NCI-H1048 (cell line): ENCODE results near the gene IQCH.
"Not testable (repeated sequence)": the region's sequence is repeated elsewhere in the genome, so short reads cannot be mapped to it uniquely, and the experiment has no call there.

Experiments used
- DNase-seq: peaks from one replicate; lab custom pipeline; 2025; lab: John Stamatoyannopoulos, UW

The IQCH gene

DNA sequence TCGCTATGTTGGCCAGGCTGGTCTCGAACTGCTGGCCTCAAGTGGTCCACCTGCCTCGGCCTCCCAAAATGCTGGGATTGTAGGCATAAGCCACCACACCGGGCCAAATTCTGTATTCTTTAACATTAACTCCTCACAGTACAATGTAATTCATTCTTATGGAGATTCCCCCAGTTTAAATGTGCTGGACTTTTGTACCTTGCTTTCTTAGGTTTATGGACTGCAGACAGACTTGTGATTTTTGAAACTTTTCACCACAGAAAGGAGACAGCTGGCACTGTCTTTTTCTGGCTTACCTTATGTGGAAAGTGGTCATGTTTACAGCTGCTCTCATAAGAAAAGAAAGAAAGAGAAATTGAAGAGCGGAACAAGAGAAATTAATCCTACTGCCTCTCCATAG lies 103.8 kb downstream of the IQCH start:
- no peak for DNase-seq

DNA sequence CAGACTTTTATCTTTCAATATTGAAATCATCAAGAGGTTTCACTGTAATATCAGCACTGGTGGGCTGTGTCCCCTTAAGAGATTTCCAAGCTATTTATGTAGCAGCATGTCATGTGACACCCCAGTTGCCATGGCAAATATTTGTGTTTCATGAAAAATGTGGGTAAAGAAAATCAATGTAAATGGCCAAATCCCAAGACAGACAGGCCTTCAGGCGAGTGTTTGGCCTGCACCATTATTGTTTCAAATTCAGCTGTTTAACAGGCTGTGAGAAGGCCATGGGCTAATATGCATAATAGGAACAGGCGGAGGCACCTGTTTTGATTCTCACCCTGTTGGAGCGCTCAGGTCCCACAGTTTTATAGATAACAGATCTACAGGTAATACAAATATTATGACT lies 104.2 kb downstream of the IQCH start:
- DNase-seq: no peak

DNA sequence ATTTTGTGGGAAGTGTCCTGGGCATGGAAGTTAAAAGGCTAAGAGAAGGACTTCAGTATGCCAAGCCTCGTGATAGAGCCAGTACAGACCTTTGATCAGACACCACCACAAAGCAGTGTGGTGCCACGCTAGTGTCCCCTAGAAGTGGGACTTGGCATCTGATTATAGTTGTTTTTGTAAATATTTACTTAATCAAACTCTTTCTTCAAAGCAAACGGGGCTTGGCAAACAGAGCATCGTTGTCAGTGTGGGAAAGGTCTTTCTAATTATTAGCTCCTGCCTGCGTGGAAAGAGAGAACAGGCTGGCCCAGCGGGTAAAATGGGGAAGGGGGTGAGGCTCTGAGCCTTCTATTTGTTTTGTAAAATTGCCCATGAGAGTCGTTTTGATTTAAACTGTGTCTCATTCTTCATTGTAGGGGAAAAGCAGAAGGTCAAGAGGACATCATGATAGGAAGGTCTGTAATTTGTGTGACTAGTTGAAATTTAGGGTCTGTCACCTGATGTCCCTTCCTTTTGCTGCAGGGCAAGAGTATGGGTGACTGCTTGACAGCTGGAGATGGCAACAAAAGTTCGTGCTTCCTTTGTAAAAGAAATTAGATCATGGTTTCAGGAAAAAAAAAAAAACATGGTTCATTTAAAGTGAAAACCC lies 105.0 kb downstream of the IQCH start:
- no peak for DNase-seq

DNA sequence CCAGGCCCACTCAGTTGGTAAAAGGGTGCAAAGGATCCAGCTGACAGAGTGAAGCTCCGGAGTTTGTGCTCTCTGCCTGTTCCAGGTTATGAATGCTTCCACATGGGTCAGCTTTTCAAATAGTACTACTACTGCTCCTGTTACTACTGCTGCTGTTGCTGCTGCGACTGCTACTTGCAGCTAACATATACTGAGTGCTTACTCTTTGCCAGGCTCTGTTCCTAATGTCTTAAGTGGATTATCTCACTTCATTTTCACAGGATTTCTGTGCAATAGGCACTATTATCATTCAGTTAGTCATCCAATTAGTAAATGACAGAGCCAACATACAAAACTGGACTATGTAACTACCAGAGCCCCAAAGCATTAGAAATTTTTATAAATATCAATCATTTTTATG lies 106.5 kb downstream of the IQCH start:
- no peak for DNase-seq

DNA sequence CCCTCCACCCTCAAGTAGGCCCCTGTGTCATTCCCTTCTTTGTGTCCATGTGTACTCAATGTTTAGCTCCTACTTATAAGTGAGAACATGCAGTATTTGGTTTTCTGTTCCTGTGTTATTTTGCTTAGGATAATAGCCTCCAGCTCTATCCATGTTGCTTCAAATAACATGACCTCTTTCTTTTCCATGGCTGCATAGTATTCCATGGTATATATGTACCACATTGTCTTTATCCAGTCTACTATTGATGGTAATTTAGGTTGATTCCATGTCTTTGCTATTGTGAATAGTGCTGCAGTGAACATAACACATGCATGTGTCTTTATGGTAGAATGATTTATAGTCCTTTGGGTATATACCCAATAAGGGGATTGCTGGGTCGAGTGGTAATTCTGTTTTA lies 109.1 kb downstream of the IQCH start:
- not testable (repeated sequence) for DNase-seq

DNA sequence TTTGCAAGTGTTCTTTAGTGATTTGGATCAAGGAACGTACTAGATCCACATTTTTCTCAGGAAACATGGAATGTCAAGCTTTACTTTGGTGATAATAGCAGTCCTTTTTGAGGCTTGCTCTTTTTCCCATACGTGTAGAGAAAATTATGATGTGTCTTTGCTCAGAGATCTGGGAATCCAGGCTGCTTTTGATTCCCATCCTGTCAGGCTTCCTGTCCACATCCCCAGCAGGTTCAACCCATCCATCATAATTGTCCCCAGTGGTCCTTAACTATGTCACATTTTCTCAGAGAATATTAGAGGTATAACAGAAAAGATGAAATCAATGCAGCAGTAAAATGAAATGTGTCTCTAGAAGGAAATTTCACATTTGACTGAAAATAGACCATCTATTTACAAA lies 111.4 kb downstream of the IQCH start:
- DNase-seq: no peak

DNA sequence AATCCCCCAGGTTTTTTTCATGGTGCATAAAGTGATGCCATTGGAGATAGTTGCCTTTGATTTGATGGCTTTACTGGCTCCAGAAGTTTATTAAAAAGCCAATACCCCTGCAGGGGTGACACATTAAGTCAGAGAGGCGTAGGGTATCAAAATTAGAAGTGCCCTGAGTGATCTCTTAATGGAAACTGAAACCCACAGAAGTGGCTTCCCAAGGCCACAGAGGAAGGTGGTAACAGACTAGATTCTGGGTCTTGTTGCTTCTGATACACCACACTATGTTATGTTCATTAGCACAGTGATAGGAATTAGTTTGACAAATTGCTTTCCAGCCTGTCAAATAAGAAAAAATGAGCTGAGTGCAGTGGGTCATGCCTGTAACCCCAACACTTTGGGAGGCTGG lies 112.3 kb downstream of the IQCH start:
- no peak for DNase-seq

DNA sequence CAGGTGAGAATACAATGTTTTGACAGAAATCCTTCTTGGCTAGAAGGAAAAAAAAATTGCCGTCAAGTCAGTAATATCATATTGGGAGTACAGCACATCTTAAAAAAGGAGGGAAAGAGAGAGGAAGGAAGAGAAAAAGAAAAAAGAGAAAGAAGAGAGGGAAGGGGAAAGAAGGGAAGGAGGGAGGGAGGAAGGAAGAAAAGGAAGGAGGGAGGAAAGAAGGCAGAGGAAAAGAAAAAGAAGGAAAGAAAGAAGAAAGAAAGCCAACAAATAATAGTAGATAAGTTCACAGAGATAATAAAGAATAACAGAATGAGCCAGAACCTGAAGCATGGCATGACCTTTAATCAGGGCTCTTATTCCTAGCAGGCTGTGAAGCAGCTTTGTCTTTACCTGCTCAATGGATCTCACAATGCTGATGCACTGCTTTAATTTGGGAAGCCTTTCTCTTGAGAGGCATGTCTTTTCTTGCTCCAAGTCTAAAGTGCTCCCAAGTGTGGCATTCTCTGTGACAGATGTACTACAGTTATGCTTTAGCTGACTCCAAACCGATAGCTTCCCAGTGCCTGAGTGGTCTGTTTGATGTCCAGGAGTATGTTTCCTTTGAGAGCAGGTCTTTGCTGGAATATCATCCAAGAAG lies 114.9 kb downstream of the IQCH start:
- no peak for DNase-seq

DNA sequence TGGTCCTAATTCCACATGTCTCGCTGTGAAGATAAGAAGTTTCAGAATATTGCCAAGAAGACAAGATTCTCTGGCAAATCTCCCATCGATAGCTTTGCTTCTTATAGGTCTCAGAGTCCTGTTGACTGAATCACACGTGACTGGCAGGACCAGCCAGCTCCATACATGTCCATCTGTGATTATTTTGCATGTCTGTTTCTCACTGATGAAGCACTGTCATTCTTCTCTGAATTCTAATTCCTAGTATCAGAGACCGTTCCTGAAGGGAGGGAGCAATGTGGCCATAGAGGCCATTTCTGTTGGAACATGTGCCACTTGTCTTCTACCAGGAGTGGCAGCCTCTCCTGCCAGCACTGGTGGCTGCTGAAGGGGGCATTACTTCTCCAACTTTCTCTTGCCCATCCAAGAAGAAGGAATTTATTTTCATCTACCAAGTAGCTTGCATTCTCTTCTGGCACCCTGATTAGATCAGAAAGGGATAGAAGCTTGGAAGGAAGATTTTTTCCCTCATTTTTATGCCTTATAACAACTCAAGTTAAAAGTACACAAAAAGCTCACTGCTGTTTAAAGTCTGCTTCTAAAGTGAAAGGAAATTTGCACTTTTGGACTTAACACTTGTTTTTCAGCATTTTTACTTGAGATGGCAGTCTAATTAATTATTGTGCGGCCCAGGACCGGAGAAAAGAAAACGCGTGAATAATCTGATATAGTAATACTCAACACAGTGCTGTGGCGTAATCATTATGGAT lies 115.8 kb downstream of the IQCH start:
- no peak for DNase-seq

DNA sequence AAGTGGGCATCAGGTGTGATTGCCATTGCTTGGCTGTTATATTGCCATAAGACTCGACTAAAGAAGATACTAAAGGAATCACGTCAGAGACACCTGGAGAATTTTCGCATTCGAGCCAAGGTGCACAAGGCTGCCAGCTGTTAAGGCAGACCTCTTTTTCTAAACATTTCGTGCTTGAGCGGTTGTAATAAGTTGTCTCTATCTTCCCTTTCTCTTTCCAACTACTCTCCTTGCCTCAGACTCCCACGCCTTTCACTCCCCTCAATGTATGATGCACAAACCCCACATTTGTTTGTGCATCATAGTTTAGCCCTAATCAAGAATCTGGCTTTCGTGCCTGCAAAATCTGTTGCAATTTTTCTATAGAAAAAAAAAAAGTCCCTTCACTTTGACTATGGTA lies 118.0 kb downstream of the IQCH start:
- no peak for DNase-seq

DNA sequence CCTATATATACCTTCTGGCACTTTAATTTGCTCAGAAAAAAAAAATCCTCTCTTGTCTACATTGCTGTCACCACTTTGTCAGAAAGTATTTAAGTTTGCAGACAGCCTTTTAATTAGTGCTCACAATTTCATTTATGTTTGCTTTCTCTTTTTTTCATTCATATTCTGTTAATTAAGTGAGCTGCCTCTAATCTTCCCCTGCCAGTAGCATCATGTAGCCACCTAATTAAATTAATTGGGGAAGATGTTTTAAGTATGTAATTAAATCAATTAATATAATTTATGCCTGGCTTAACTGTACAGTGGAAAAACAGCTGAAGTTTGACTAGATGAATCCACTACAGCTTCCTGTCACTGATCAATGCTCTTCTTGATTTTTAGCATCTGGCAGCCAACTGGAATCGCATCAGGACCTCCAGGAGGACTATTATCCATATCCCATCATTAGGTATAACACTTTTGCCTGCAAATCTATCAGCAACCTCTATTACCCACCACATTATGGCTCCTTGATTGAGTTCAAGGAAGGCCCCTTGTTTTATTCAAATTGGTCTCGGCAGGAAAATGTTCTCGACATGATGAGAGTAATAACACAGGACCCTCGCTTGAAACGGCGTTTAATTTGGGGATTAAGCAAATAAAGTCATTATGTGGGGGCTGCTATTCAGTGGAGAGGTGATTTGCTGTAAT lies 118.5 kb downstream of the IQCH start:
- DNase-seq: no peak

DNA sequence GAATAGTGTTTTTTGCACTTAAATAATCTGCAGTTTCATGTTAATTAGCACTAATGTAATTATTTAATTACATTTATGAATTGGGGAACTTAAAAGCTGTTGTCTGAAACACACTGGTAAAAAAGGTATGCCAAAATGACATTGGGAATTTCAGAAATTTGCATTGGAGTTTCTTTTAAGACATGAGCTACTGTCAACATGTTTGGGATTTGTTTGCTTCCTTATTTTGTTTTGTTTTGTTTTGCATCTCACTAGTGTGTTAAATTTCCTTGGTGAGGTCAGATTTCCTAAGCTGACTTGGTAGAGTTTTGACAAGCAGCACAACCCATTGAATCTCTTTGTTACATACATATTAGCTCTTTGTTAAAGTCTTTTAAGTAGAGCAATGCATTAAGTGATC lies 119.4 kb downstream of the IQCH start:
- no peak for DNase-seq

DNA sequence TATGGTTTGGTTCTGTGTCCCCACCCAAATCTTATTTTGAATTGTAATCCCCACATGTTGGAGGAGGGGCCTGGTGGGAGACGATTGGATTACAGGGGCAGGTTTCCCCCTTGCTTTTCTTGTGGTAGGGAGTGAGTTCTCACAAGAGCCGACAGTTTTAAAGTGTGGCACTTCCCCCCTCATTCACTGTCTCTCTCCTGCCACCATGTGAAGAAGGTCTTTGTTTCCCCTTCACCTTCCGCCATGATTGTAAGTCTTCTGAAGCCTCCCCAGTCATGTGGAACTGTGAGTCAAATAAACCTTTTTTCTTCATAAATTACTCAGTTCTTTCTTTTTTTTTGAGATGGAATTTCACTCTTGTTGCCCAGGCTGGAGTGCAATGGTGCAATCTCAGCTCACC lies 124.9 kb downstream of the IQCH start:
- no peak for DNase-seq

DNA sequence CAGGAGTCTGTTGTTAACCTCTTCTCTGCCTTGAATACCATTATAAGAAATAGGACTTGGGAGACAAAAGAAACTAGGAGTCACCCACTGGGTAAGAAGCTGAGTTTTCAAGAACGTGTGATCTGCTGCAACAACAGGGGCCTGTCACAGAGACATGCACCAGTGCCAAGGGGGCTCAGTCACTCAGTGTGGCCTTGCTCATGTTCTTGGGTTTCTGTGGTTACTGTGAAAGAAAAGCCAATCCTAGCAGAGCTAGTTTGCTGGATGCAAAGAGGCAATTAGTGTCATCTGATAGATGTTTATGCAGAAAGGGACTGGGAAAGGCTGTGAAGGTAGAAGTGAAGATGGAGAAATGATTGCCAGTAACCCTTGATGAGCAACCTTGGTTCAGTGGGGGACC lies 126.3 kb downstream of the IQCH start:
- DNase-seq: no peak

DNA sequence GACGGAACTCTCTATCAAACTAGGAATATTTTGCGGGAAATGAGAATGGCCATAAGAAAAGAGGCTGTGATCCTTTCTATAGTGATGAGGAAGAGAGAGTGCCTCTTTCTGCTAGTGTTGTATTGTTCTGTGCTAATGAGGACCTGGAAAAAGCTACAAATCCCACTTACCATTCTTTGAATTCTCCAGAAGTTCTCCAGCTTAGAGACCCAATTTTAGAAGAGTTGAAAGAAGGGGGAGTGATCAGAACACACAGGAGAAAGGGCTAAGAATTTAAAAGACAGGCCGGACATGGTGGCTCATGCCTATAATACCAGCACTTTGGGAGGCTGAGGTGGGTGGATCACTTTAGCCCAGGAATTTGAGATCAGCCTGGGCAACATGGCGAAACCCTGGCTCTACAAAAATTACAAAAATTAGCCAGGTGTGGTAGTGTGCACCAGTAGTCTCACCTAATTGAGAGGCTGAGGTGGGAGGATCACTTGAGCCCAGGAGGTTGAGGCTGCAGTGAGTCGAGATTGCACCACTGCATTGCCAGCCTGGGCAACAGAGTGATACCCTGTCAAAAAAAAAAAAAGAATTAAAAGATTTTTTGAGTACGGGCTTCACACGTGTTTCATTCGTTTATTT lies 126.9 kb downstream of the IQCH start:
- no peak for DNase-seq

DNA sequence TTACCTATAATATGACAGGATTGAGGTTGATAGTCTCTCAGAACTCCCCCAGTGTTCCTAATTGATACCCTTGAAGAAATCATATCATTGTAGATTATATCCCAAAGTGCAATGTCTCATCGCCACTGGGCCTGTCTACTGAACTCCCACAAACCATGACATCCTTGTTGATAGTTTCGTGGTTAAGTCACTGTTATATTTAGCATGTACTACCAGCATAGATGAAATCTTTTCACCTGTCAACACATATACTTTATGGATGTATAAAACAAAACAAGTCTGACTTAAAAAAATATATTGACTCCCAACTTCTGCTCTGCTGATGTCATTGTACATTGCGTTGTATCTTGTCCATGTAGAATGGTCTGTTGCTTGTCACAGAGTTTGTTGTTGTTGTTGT lies 128.1 kb downstream of the IQCH start:
- DNase-seq: no peak

DNA sequence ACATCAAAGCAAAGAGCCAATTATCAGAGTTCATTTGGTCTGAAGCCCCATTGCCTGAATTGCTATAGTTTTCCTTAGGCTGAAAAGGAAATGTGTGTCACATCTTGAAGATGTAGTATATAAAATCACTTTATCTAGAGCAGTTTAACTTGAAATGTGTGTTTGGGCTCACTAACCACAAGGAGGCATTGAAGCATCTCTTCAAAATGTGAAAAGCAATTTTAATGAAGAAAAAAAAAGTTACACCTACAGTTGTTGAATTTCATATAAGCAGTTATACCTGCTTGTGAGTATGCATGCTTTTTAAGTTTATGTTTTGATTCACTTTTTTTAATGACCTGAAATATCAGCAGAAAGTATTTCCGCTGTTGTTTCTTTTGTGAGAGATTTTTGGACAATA lies 129.3 kb downstream of the IQCH start:
- no peak for DNase-seq

DNA sequence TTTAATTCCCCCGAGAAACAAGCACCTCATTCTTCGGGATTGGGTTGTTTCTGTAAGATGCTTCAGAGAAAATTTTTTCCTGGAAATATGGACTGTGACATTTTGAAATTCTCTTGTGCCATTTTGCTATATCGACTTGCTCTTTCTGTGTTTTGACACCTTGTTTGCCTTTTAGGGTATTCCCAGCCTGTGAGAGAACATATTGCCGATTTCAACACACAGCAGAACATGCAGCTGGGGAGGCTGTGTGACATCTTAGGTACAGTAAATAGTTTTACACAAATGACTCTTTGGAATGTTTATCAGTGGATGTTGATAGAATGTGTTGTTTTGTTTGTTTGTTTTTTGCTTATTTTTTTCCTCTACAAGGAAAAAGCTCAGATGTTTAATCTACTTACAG lies 130.2 kb downstream of the IQCH start:
- no peak for DNase-seq

DNA sequence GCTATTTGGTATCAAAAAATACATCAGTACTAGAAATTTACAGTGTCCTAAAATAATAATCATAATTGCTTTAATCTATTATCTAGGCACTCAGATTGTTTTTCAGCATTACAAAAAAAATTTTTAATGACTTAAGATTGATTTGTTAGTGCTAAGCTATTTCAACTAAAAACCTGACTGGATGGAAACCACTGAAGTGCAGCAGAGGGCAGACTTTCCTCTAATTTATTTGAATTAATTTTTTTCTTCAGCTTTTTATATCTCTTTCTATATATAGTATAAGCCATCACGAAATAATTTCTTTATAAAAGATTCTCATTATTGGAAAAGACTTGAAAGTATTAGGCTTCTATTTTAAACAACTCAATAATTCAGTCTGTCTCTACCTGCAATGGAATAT lies 131.4 kb downstream of the IQCH start:
- DNase-seq: no peak

DNA sequence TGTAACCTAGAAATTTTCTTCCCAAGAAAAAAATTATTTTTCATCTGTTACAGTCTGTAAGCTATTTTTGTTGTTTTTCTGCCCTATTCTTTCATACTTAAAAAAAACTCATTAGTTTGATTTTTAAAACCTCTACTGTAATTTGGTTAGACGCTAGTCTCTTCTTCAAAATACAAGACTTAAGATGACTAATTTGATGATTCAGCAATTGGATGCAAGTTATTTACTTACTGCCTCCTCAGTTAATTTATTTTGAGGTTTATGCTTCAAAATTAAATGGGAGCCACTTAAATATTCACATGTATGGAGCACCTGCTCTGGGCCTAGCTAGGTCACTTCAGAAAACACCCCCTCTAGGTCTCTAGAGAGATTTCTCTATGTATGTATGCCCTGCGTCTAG lies 132.4 kb downstream of the IQCH start:
- no peak for DNase-seq

DNA sequence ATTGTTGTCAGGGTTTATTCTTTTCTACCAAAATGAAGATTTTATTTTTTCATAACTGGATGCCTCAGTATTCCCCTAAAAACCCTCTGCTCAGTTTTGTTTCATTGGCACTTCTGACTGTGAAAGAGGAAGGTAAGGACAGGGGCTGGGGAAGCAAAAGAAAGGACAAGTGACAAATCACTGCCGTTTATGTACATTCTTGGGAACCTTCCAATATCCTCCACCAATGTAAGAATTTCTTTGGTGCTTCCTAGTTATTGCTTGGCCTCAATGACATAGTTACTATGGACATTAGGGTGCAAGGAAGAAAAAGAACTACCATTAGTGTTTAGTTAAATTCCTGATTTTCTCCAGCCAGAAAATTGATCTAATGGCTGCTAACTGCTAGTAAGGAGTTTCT lies 135.4 kb downstream of the IQCH start:
- DNase-seq: no peak

DNA sequence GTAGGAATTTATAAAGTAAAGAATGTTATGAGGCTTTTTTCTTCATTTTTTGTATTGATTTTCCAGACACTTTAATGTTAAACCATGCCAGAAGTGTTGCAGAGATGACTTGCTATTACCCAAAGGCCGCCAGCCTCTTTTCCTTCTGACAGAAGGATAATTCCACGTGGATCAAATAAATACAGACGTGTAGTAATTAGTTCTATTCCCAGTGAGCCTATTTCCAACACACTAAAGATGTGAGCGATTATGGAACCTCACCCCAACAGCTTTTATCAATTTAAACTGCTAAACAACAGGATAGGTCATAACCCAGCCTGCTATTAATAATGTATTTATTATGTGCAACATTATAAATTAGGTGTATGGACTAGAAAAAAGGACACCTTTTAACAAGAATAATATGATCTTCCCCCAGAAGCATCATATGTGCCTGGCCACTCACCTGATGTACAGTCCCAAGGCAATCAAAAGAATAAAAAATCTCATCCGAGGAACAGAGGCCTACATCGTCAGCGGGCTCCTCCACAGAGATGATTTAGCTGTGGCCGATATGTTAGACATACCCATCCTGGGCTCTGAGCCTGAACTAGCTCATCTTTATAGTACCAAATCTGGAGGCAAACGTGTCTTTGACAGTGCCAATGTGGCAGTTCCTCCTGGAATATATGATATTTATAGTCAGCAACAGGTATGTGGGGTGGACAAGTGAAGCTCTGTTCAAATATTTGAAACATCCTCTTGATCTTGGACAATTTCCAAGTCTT lies 140.5 kb downstream of the IQCH start:
- no peak for DNase-seq
